ENCODE measurements around the gene DACH2.

DNA sequence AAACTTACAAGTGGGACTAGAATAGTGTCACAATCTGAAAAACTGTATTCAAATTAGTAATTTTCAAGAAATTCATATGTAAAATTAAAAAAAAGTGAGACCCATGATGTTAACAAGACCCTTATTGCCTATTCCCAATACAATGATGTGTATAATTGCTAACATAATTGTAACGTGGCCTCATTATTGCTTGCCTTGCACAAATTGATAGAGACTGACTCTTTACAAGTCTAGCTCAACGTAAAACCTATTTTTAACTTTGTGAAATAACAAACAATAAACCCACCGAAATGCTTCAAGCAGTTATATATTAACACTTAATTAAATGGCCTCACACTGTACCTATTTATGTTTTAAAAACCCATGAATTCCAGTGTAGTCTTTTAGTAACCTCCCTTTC is 312.5 kb downstream of the DACH2 start:
- TF ChIP-seq, protein P1, sequence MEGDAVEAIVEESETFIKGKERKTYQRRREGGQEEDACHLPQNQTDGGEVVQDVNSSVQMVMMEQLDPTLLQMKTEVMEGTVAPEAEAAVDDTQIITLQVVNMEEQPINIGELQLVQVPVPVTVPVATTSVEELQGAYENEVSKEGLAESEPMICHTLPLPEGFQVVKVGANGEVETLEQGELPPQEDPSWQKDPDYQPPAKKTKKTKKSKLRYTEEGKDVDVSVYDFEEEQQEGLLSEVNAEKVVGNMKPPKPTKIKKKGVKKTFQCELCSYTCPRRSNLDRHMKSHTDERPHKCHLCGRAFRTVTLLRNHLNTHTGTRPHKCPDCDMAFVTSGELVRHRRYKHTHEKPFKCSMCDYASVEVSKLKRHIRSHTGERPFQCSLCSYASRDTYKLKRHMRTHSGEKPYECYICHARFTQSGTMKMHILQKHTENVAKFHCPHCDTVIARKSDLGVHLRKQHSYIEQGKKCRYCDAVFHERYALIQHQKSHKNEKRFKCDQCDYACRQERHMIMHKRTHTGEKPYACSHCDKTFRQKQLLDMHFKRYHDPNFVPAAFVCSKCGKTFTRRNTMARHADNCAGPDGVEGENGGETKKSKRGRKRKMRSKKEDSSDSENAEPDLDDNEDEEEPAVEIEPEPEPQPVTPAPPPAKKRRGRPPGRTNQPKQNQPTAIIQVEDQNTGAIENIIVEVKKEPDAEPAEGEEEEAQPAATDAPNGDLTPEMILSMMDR (IDR thresholded peaks at IDR 0.05), result no peak
- no peak for TF ChIP-seq POLR2A (IDR thresholded peaks at IDR 0.05)
